ENCODE measurements around the gene CUTC.

- TF ChIP-seq POLR2A (IDR thresholded peaks at IDR 0.05; ENCODE audit: low read depth, low read length) (no peak), POLR2AphosphoS5 (IDR thresholded peaks at IDR 0.05; ENCODE audit: low read depth, low read length) (no peak), TAF1 (IDR thresholded peaks at IDR 0.05; ENCODE audit: low read depth, low read length) (no peak), PAX5 (IDR thresholded peaks at IDR 0.05; ENCODE audit: insufficient read depth, low read length, severe bottlenecking) (no peak)
These were observed 43.8 kb downstream of the CUTC start for GRCh38 chr10:99775850-99776249.

All from GM12891 (cell line).